Cardiac fibroblast (primary cell): ENCODE measurements around the gene SMOC1.

ENCODE experiments used
- DNase-seq, 2 donors: peaks; one replicate each; pipeline versions ENCODE4 v3.0.0 to v3.0.0-alpha.2; 2010; ENCODE audit warnings: low read depth in 2 of 2
- H3K4me3 ChIP-seq, 2 donors: replicated peaks in 1 of 2; 1 replicate in 1 of 2; 2 replicates in 1 of 2; pipeline ENCODE4 v1.5.1; 2011; ENCODE audit warnings: low read depth in 2 of 2, low read length in 2 of 2, mild to moderate bottlenecking in 2 of 2, moderate library complexity in 1 of 2
- TF ChIP-seq, protein P1 (sequence below): IDR thresholded peaks from one replicate; pipeline ENCODE4 v1.5.1; 2011; ENCODE audit warnings: low read depth, mild to moderate bottlenecking, low read length, inconsistent platforms

Gene SMOC1

DNA sequence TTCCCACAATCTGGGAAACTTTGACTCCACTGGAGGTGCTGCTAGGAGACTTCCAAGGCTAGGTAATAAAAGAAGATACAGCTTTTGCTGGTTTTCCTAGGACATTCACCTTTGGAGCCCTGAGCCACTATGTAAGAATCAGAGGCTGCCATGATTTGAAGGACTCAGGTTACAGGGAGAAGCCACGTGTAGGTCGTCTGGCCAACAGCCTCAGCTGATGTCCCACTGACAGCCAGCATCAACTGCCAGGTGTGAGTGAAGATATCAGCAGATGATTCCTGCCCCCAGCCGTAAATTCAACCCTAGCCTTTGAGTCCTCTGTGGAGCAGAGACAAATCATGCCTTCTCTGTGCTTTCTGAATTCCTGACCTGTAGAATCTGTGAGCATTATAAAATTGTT, 27.0 kb downstream of the SMOC1 start:
- no peak overlapping the region for H3K4me3 ChIP-seq
- TF ChIP-seq, protein P1, sequence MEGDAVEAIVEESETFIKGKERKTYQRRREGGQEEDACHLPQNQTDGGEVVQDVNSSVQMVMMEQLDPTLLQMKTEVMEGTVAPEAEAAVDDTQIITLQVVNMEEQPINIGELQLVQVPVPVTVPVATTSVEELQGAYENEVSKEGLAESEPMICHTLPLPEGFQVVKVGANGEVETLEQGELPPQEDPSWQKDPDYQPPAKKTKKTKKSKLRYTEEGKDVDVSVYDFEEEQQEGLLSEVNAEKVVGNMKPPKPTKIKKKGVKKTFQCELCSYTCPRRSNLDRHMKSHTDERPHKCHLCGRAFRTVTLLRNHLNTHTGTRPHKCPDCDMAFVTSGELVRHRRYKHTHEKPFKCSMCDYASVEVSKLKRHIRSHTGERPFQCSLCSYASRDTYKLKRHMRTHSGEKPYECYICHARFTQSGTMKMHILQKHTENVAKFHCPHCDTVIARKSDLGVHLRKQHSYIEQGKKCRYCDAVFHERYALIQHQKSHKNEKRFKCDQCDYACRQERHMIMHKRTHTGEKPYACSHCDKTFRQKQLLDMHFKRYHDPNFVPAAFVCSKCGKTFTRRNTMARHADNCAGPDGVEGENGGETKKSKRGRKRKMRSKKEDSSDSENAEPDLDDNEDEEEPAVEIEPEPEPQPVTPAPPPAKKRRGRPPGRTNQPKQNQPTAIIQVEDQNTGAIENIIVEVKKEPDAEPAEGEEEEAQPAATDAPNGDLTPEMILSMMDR, result no peak
- DNase-seq, result no peak

DNA sequence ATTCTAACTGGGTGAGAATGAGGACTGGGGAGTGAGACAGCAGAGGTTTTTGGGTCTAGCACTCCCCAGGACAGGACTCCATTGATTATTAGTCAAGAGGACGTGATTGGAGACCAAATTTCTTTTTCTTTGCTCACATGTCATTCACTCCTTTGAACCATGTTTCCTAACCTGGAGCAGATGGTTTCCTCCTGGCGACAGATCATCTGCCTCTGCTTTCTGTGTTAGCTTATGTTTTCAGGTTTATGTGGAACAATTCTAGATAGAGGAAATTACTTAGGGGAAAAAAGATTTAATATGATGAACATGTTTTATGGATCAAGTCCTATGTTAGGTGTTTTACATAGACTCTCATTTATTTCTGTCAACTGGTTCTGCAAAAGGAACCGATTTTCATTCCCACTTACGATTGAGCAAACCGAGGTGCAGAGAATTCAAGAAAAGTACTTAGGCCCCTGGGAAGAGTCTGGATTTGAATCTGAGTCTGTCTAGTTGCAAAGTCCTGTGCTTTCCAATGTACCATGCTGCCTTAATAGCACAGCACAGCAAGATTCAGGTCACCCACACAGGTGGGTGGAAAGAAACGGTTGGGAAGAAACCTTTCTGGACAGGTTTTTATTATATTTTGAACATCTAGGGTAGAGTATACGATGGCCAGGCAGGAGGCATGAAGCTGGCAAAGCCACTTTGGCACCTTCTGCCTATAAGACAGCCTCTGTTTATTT, 30.8 kb downstream of the SMOC1 start:
- H3K4me3 ChIP-seq, result no peak overlapping the region
- no peak for DNase-seq
- TF ChIP-seq, protein P1, result no peak

DNA sequence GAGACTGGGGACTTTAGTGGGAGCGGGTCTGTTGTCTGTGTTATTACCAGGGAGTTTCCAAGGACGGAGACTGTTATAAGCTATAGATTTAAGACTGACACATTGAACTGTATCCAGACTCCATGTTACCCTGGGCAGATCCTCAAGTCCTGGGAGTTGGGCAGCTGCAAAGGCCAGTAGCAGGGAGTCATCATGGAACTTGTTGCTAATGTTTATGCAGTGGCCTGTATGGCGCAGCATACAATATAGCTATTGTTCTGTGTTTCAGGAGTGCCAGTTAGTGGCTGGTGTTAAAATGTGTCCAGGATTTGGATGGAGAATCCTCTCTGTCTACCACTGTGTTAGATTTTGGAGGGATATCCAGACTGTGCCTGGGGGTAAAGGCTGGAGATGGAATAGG, 31.7 kb downstream of the SMOC1 start:
- TF ChIP-seq, protein P1, result no peak
- DNase-seq, result no peak
- H3K4me3 ChIP-seq, result no peak overlapping the region

DNA sequence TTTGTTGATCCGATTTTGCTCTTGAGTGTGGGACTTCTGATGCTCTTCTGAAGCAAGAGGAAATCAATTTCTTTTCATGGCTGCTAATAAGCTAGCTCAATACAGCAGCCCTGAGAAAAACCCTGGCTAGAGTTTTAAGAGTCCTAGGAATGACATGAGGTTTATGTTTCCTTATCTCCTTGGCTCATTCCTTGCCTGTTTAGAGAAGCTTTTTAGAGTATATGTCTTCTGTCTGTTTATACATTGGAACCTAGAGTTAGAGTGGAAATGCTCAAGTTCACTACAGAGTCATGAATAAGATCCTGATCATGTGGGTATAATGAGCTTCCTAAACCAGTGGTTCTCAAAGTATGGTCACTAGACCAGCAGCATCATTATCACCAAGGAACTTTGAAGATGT, 34.5 kb downstream of the SMOC1 start:
- TF ChIP-seq, protein P1, result no peak
- DNase-seq, result no peak

DNA sequence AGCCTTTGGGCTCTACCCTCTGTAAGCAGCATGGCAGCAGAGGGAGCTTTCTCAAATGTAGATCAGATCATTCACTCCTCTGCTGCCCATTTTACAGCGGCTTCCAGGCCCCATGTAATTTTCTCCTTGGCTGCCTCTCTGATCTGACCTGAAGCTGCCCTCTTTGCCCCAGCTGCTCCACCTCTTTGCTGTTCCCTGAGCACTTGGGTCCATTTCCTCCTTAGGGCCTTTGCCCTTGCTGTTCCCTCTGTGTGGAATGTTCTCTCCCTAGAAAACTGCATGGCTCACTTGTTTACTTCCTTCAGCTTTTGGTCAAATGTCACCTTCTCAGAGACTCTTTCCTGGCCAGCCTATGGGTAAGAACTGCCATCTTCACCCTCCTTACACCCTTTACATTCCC, 37.2 kb downstream of the SMOC1 start:
- no peak for DNase-seq
- no peak overlapping the region for H3K4me3 ChIP-seq
- TF ChIP-seq, protein P1, result no peak

More for the DNA sequence above, 34.5 kb downstream of the SMOC1 start:
- H3K4me3 ChIP-seq, result no peak overlapping the region

DNA sequence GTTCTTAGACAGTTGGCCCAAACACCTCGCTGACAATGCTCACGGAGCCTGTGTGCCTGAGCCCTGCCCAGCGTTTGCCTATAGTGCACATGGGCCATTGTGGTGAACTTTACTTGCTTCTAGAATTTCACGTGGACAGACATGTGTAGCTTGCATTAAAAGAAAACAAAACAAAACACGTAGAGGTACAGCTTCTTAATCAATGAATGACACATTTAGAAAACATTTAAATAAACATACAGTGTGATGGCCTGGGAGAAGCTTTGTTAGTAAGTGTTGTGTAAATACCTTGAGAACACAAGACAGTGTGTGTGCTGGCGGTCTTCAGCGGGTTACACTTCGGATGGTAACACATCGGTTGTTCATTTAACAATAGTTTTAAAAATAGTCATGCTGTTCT, 38.1 kb downstream of the SMOC1 start:
- TF ChIP-seq, protein P1, result no peak

DNA sequence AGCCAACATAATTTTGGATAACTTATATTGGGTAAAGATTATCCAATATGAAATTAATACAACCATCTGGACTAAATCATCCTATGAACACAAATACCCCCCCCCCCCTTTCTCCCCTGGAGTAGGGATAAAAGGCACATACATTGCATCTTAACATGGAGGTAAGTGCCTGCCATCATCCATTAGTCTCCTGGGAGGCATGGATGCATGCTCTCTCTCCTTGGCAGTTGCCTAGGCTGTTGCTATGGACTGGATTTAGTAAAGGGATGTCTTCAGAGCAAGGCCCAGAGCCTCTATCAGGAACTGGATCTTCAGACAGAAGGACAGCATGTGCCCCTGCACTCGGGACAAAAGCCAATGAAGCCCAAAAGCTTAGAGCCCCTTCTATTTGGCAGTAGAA, 40.6 kb downstream of the SMOC1 start:
- TF ChIP-seq, protein P1, result no peak
- H3K4me3 ChIP-seq, result no peak overlapping the region
- no peak for DNase-seq

More for the DNA sequence above, 38.1 kb downstream of the SMOC1 start:
- DNase-seq, result no peak
- no peak overlapping the region for H3K4me3 ChIP-seq
